Myocyte (in vitro differentiated cells): ENCODE measurements around the gene SLX9. TPM values are rescaled to one million over a fixed set of nuclear protein-coding genes. Genes with fewer than 3 reads are reported as not detected.

Experiments used
- DNase-seq: peaks from one replicate; pipeline ENCODE4 v3.0.0-alpha.2; 2012; ENCODE audit warnings: low read depth
- total RNA-seq: library from RNA; depleted of rRNA; stranded (reverse); fragments of >200 nt; gene quantifications from 2 replicates; pipeline ENCODE4 v1.2.3, GENCODE V29; 2014

SLX9 gene
- total RNA-seq, 1 donor from 2014 or later, result 13.6 TPM

- DNase-seq, result no peak
Observed at GRCh38 chr21:44999428-44999971, 59.7 kb downstream of the SLX9 start.

- no peak for DNase-seq
Observed at GRCh38 chr21:44999972-45000636, 60.3 kb downstream of the SLX9 start.

- DNase-seq, result no peak
Observed at GRCh38 chr21:45000637-45001133, 60.9 kb downstream of the SLX9 start.

GRCh38 chr21:45001134-45002095 is 61.6 kb downstream of the SLX9 start:
- peak; percentile 90 for DNase-seq

- no peak for DNase-seq
Observed at GRCh38 chr21:45002381-45003204, 62.8 kb downstream of the SLX9 start.

GRCh38 chr21:45003331-45004058 is 63.7 kb downstream of the SLX9 start:
- no peak for DNase-seq

- DNase-seq, result no peak
Observed at GRCh38 chr21:45004059-45004422, 64.2 kb downstream of the SLX9 start.

- DNase-seq, result no peak
Observed at GRCh38 chr21:45004481-45005247, 64.8 kb downstream of the SLX9 start.

- DNase-seq, result no peak
Observed at GRCh38 chr21:45006536-45007095, 66.8 kb downstream of the SLX9 start.

- DNase-seq, result no peak
Observed at GRCh38 chr21:45009616-45010015, 69.8 kb downstream of the SLX9 start.

GRCh38 chr21:45010096-45010495 is 70.3 kb downstream of the SLX9 start:
- DNase-seq, result no peak

GRCh38 chr21:45010860-45011259 is 71.0 kb downstream of the SLX9 start:
- no peak for DNase-seq

- DNase-seq, result no peak
Observed at GRCh38 chr21:45011426-45011825, 71.6 kb downstream of the SLX9 start.

- peak; percentile 89 for DNase-seq
Observed at GRCh38 chr21:45011911-45012661, 72.3 kb downstream of the SLX9 start.

- no peak for DNase-seq
Observed at GRCh38 chr21:45012662-45013259, 72.9 kb downstream of the SLX9 start.

- no peak for DNase-seq
Observed at GRCh38 chr21:45013260-45013841, 73.5 kb downstream of the SLX9 start.

GRCh38 chr21:45014747-45015468 is 75.1 kb downstream of the SLX9 start:
- DNase-seq, result no peak
